Fibroblast of the aortic adventitia (primary cell): ENCODE measurements around the gene LRRC72. TPM values are rescaled to one million over a fixed set of nuclear protein-coding genes. Genes with fewer than 3 reads are reported as not detected.

Source experiments
- DNase-seq: peaks from one replicate; pipeline ENCODE4 v3.0.0-alpha.2; 2010; ENCODE audit warnings: low read depth
- H3K4me3 ChIP-seq: 2 replicates; pipeline ENCODE4 v1.5.1; 2011; ENCODE audit warnings: low read depth, mild to moderate bottlenecking, control low read depth, low read length, moderate library complexity
- total RNA-seq: library from RNA; depleted of rRNA; stranded (reverse); fragments of >200 nt; gene quantifications from 2 replicates; pipeline ENCODE4 v1.2.3, GENCODE V29; 2012; ENCODE audit warnings: low replicate concordance
- TF ChIP-seq, protein P1 (sequence below): IDR thresholded peaks from 2 replicates; pipeline ENCODE4 v1.5.1; 2011; ENCODE audit warnings: mild to moderate bottlenecking, low read length, control low read depth, inconsistent platforms; ENCODE audit not compliant: insufficient read depth

Gene LRRC72
- total RNA-seq, 1 donor = not detected

DNA sequence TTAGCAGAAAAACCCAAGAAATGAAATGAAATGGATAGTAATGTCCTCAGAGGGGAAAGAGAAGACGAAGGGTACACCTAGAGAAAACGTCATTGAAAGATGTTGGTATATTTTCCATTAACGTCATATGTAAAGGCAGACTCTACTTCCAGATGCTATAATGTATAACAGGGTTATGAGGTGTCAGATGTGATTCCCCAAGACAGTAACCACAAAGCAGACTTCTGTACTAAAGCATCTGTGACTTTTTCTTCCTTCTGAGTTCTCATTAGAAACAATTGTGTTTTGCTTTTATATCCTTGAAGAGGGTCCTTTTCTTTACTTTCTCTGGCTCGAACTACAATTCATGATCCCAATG is 37.4 kb downstream of the LRRC72 start:
- TF ChIP-seq, protein P1, sequence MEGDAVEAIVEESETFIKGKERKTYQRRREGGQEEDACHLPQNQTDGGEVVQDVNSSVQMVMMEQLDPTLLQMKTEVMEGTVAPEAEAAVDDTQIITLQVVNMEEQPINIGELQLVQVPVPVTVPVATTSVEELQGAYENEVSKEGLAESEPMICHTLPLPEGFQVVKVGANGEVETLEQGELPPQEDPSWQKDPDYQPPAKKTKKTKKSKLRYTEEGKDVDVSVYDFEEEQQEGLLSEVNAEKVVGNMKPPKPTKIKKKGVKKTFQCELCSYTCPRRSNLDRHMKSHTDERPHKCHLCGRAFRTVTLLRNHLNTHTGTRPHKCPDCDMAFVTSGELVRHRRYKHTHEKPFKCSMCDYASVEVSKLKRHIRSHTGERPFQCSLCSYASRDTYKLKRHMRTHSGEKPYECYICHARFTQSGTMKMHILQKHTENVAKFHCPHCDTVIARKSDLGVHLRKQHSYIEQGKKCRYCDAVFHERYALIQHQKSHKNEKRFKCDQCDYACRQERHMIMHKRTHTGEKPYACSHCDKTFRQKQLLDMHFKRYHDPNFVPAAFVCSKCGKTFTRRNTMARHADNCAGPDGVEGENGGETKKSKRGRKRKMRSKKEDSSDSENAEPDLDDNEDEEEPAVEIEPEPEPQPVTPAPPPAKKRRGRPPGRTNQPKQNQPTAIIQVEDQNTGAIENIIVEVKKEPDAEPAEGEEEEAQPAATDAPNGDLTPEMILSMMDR = no peak
- H3K4me3 ChIP-seq = no peak overlapping the region
- no peak for DNase-seq

- TF ChIP-seq, protein P1 = peak; percentile 69
- no peak overlapping the region for H3K4me3 ChIP-seq
- DNase-seq = peak; percentile 72
Measured at GRCh38 chr7:16564909-16565426, 38.3 kb downstream of the LRRC72 start.

DNA sequence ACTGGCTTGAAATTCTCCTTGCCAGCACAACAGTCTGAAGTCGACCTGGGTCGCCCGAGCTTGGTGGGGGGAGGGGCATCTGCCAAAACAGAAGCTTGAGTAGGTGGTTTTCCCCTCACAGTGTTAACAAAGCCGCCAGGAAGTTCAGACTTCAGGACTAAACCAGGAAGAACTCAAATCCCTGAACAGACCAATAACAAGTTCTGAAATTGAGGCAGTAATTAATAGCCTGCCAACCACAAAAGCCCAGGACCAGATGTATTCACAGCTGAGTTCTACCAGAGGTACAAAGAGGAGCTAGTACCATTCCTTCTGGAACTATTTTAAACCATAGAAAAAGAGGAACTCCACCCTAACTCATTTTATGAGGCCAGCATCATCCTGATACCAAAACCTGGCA is 45.3 kb downstream of the LRRC72 start:
- no peak for DNase-seq
- H3K4me3 ChIP-seq = no peak overlapping the region
- TF ChIP-seq, protein P1 = no peak

GRCh38 chr7:16579216-16579615 is 52.6 kb downstream of the LRRC72 start:
- TF ChIP-seq, protein P1 = no peak
- no peak for DNase-seq
- H3K4me3 ChIP-seq = no peak overlapping the region

DNA sequence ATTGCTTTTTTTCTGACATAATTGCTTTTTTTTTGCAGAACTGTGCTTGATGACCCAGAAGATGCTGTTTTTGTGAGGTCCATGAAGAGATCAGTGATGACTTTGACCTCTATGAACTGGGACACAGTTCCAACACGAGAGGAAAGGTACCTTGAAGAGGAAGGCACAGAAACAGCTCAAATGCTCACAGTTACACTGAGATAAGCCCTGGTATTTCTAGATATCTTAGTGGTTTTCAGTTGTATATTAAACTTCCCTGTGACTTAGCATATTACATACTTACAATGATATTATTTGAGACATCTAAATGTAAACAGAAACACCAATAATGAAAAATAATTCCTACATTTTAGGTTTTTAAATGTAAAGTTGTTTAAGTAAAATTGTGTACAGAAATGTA is 54.7 kb downstream of the LRRC72 start:
- no peak for DNase-seq
- TF ChIP-seq, protein P1 = no peak
- H3K4me3 ChIP-seq = no peak overlapping the region

DNA sequence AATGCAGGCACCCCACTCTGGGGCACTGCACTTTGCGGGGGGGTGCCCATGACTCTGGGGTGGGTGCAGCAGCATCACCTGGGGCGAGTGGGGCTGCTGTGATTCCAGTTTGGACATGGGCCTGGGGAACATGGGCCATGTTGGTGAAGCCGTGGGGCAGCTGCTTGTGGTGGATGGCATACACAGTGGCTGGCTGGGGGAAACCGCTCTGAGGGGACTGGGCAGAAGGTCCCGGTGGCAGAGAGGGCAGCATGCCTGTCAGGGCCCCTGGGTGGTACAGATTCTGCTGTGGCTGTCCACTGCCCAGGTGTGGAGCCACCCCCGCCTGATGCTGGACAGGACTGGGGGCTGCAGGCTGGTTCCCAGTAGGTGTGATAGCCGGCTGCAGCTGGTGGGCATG is 57.2 kb downstream of the LRRC72 start:
- TF ChIP-seq, protein P1 = no peak
- no peak for DNase-seq
- H3K4me3 ChIP-seq = no peak overlapping the region

- H3K4me3 ChIP-seq = no peak overlapping the region
- DNase-seq = no peak
- TF ChIP-seq, protein P1 = no peak
Measured at GRCh38 chr7:16585540-16585939, 58.9 kb downstream of the LRRC72 start.
